Effector memory CD8-positive, alpha-beta T cell (primary cell): Measurements from ENCODE around the gene IRF1.

Experiments
- ATAC-seq: fragments of 150-1000 bp; cut with Tn5 transposase; replicated peaks from 2 replicates; pipeline ENCODE4 v1.10.0; 2021; ENCODE audit warnings: mild to moderate bottlenecking, moderate library complexity
- DNase-seq, 3 experiments: peaks; one replicate each; pipeline ENCODE4 v3.0.0; 2021
- H3K27ac Mint-ChIP-seq, 2 donors: one replicate each; pipeline ENCODE4 v1.8.0; 2022; ENCODE audit warnings: mild to moderate bottlenecking in 2 of 2, mixed read lengths in 2 of 2, moderate library complexity in 2 of 2
- H3K27me3 Mint-ChIP-seq, 2 donors: one replicate each; pipeline ENCODE4 v1.8.0; 2022; ENCODE audit warnings: mixed read lengths in 2 of 2
- H3K36me3 Mint-ChIP-seq: one replicate; pipeline ENCODE4 v1.8.0; 2022; ENCODE audit warnings: mild to moderate bottlenecking, moderate library complexity, mixed read lengths; ENCODE audit not compliant: insufficient read depth
- H3K4me1 Mint-ChIP-seq, 2 donors: one replicate each; pipeline ENCODE4 v1.8.0; 2022; ENCODE audit warnings: low read depth in 2 of 2, mixed read lengths in 2 of 2
- H3K4me3 Mint-ChIP-seq, 2 donors: one replicate each; pipeline ENCODE4 v1.8.0; 2022; ENCODE audit warnings: mild to moderate bottlenecking in 2 of 2, mixed read lengths in 2 of 2, moderate library complexity in 2 of 2
- H3K9me3 Mint-ChIP-seq, 2 donors: one replicate each; pipeline ENCODE4 v1.8.0; 2022; ENCODE audit warnings: mixed read lengths in 2 of 2

Gene IRF1

DNA sequence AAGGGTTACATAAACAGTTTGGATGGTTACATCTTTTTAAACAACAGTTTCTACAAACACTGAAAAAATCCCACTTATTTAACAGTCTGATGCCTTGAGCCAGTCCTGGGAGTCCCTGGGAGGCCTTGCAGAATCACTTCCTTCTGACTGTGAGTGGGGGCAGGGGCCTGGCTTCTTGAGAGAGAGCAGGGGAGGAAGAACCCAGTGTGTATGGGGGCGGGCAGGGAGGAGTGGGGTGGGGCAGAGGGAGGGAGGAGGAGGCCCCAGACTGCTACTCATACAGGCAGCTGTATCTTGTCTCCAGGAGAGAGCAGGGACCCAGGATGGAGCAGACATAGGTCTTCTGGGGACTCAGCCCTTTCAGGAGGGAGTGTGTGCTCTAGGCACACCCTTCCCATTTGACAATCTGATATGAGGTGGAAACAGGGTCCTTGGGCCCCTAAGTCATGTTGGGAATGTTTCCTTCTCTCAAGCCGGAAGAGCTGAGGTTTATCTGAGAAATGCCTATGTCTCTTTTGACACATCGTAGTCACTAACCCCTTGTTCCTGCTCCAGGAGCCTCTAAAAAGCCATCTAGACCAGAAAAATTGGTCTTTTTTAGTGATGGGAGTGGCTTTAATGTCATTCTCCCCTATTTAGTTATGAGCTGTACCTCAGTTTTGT, 52.8 kb downstream of the IRF1 start:
- H3K36me3 Mint-ChIP-seq = peaks cover 54% of the 10 kb centered on the region
- peak overlapping the region; percentile 64 to 68 for H3K4me3 Mint-ChIP-seq

DNA sequence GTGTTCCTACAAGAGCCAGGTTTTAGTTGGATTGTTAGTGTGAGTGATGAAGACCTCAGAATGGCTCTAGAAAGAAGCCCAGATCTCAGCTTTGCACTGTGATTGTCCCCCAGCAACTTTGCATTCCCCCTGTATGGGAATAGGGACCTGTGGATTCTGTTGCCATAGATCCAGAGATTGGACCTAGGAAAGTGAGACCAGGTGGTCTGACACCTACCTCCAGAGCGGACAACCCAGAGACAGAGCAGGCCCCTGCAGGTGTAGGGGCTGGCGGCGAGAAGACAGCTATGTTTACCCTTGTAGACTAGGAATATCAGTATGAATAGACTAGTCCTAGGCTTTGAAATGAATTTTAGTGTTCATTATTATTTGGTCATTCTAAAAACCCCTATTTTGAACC, 53.6 kb downstream of the IRF1 start:
- Mint-ChIP-seq H3K36me3 (peaks cover 58% of the 10 kb centered on the region), H3K27ac (peak overlapping the region; percentile 96 to 99), H3K4me1 (peaks cover 79 to 91% of the 10 kb centered on the region in 2 donors), H3K4me3 (peak overlapping the region; percentile 64 to 68), H3K9me3 (no peaks in the 10 kb centered on the region), H3K27me3 (no peaks in the 10 kb centered on the region)
- DNase-seq = no peak
- no peak for ATAC-seq

More for the DNA sequence above, 52.8 kb downstream of the IRF1 start:
- ATAC-seq = peak; percentile 83
- Mint-ChIP-seq H3K27me3 (no peaks in the 10 kb centered on the region), H3K9me3 (no peaks in the 10 kb centered on the region), H3K27ac (peak overlapping the region; percentile 96 to 99), H3K4me1 (peaks cover 79 to 91% of the 10 kb centered on the region in 2 donors)
- DNase-seq = peak in 1 of 3 experiments; percentile 35

GRCh38 chr5:132435886-132436285, 54.7 kb downstream of the IRF1 start:
- ATAC-seq (no peak), DNase-seq (no peak)
- no peaks in the 10 kb centered on the region for H3K27me3 Mint-ChIP-seq
- peaks cover 81 to 93% of the 10 kb centered on the region in 2 donors for H3K4me1 Mint-ChIP-seq
- peak overlapping the region; percentile 96 to 99 for H3K27ac Mint-ChIP-seq
- H3K4me3 Mint-ChIP-seq = peak overlapping the region; percentile 8 to 64
- no peaks in the 10 kb centered on the region for H3K9me3 Mint-ChIP-seq
- peaks cover 63% of the 10 kb centered on the region for H3K36me3 Mint-ChIP-seq

DNA sequence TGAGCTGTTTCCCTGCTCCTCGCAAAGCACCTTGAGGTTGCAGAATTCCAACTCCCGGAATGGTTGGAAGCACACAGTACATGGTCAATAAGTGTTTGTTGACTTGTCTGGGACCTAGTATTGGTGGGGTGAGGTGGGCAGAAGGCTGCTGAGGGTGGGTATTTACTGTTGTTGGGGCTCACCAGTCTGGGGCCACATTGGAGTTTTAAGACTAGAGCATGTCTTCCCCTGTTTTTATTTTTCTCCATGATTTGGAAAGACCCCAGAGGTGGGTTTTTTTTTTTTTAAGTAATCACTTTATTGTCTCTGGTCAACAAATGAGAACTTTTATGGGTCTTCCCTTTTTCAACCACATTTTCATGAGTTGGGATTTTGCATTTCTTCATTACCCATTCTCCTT, 55.1 kb downstream of the IRF1 start:
- ATAC-seq (no peak), DNase-seq (no peak)
- no peaks in the 10 kb centered on the region for H3K27me3 Mint-ChIP-seq
- H3K4me3 Mint-ChIP-seq = peak overlapping the region in 1 of 2 donors; percentile 64
- H3K36me3 Mint-ChIP-seq = peaks cover 61% of the 10 kb centered on the region
- H3K27ac Mint-ChIP-seq = peak overlapping the region; percentile 96 to 99
- peaks cover 84 to 94% of the 10 kb centered on the region in 2 donors for H3K4me1 Mint-ChIP-seq
- no peaks in the 10 kb centered on the region for H3K9me3 Mint-ChIP-seq

DNA sequence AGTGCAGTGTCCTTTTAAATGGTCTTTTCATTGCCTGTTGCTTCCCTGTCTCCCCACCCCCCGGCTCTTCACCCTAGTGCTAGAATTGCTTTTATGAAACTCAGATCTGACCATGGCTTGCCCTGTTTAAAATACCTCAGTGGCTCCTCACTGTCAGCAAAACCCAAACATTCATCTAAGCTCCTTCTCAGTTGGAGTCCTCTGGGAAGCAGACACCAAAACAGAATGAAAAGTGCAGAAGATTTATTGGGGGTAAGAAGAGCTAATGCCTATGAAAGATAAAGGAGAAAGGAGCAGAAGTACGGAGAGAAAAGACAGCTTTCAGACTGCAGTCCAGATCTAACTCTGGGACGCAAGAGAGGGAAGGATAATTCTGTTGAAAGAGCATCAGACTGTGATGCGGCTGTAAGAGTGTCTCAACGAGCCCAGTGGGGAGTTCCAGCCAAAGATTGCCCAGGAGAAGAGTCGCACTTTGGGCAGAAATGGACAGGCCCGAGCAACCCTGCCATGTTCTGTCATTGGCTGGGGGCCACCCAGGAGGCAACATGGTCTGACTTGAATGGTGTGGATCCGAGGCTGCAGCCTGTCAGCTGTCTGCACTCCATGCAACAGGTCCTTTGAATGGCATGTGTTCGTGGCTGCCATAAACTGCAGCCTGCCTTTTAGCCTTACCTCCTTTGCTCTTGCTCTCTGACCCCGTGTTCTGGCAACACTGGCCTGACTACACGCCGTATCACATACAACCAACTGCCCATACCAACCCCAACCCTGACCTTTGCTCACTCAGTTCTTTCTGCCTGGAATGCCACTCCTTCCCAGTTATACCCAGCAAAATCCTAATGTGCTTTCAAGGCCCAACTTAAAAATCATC, 55.9 kb downstream of the IRF1 start:
- H3K9me3 Mint-ChIP-seq = no peaks in the 10 kb centered on the region
- ATAC-seq (no peak), DNase-seq (no peak)
- H3K36me3 Mint-ChIP-seq = peaks cover 57% of the 10 kb centered on the region
- H3K27me3 Mint-ChIP-seq = no peaks in the 10 kb centered on the region
- peak overlapping the region; percentile 96 to 99 for H3K27ac Mint-ChIP-seq
- H3K4me3 Mint-ChIP-seq = peak overlapping the region in 1 of 2 donors; percentile 64
- H3K4me1 Mint-ChIP-seq = peaks cover 86 to 95% of the 10 kb centered on the region in 2 donors

DNA sequence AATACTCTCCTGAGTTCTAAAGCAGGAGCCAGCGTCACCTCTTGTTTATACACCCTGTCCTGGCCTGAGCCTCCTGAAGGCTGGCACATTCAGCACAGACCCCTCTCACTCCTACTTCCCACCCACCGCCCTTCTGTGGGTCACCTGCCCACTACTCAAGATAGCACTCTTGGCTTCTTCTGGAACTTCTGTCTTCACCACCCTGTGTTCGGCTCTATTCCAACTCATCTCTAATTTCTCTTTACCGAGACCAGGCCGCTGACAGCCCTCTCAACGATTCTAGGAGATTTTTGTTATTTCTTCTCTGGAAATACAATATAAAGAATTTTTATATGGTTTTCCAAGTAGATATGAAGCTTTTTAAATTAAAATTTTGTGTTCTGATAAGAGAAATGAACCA, 57.4 kb downstream of the IRF1 start:
- peak overlapping the region; percentile 58 to 69 for H3K4me3 Mint-ChIP-seq
- no peak for ATAC-seq
- H3K27me3 Mint-ChIP-seq = no peaks in the 10 kb centered on the region
- peaks cover 53% of the 10 kb centered on the region for H3K36me3 Mint-ChIP-seq
- DNase-seq = no peak
- H3K27ac Mint-ChIP-seq = peak overlapping the region; percentile 96 to 99
- peaks cover 86 to 97% of the 10 kb centered on the region in 2 donors for H3K4me1 Mint-ChIP-seq
- no peaks in the 10 kb centered on the region for H3K9me3 Mint-ChIP-seq

DNA sequence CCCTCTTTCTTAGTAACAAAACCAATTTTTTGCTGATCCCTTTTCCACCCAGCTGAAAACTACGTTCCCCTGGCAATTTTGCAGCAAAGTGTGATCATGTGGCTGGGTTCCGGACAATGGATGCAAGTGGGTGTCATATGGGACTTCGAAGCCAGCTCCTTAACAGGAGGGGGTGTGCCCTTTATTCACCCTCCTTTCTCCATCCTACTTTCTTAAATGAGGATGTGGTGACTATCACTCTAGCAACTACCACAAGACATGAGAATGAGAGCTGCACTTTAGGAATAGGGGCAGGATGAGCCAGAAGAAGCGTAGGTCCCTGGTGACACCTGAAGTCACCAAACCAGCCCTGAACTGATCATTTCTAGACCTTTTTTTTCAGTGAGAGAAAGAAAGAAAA, 58.9 kb downstream of the IRF1 start:
- peak overlapping the region; percentile 96 to 99 for H3K27ac Mint-ChIP-seq
- peak; percentile 7 for ATAC-seq
- peaks cover 61% of the 10 kb centered on the region for H3K36me3 Mint-ChIP-seq

More for the DNA sequence above, 58.9 kb downstream of the IRF1 start:
- H3K4me3 Mint-ChIP-seq = peak overlapping the region; percentile 58 to 69
- DNase-seq = no peak
- H3K27me3 Mint-ChIP-seq = no peaks in the 10 kb centered on the region
- no peaks in the 10 kb centered on the region for H3K9me3 Mint-ChIP-seq
- H3K4me1 Mint-ChIP-seq = peaks cover 86 to 97% of the 10 kb centered on the region in 2 donors
